ENCODE results near the gene RAB43.

The RAB43 gene

DNA sequence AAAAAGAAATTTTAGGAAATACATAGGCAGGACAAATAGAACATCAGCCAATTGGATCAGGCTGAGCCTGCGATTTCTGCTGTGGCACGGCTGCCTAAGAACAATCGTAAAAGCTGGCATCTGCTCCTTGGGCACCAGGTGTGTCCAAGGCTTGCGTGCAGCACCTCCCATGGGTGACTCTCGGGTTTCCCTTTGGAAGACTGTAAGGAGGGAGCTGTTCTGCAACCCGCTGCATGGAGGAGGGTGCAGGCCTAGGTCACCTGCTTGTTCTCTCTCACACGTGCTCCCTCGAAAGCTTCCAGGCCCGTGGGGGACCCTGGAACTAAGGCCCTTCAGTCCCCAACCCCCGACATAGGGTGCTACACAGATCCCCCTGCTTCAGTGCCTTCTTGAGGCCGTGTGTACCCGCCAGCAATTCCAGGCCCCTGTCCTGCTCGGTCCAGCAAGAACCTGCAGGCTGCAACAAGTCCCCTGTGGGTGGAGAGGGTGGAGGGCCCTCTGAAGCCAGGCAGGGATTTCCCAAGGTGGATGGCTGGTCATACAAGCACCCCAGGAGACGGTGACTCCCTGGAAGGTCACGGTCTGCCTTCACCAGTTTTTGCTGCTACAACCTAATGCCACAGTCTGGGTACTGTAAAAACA is 57.6 kb downstream of the RAB43 start:
- Mint-ChIP-seq H3K27ac (no peak overlapping the region), H3K36me3 (ENCODE audit: low read depth) (no peaks in the 10 kb centered on the region), H3K9me3 (peaks cover 5% of the 10 kb centered on the region), H3K4me1 (ENCODE audit: low read depth) (peaks cover 3% of the 10 kb centered on the region), H3K27me3 (ENCODE audit: low read depth) (peaks cover 4% of the 10 kb centered on the region), H3K4me3 (no peak overlapping the region)

DNA sequence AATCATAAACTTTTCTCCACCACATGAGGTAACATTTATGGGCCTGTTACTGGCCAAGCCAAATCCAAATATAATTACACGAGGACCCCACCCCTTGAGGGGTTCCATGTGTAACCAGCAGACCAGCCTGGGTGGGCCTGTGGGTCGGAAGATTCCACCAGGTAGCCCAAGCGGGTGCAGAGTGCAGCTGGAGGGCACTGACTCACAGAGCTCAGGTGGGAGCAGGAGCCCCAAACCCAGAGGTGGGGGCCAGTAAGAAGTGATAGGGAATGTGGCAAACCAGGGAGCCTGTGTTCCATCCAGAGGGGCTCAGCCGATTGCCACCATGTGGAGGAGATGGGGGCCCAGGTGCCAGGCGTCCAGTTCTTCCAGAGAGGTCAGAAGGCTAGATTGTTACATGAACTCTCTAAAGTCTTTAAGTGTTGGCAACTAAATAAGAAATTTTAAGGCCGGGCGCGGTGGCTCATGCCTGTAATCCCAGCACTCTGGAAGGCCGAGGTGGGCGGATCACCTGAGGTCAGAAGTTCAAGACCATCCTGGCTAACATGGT is 58.4 kb downstream of the RAB43 start:
- no peak overlapping the region for H3K4me3 Mint-ChIP-seq
- H3K9me3 Mint-ChIP-seq: peaks cover 5% of the 10 kb centered on the region
- peaks cover 3% of the 10 kb centered on the region for H3K4me1 Mint-ChIP-seq (ENCODE audit: low read depth)
- no peaks in the 10 kb centered on the region for H3K36me3 Mint-ChIP-seq (ENCODE audit: low read depth)
- H3K27me3 Mint-ChIP-seq (ENCODE audit: low read depth): peaks cover 4% of the 10 kb centered on the region
- no peak overlapping the region for H3K27ac Mint-ChIP-seq

DNA sequence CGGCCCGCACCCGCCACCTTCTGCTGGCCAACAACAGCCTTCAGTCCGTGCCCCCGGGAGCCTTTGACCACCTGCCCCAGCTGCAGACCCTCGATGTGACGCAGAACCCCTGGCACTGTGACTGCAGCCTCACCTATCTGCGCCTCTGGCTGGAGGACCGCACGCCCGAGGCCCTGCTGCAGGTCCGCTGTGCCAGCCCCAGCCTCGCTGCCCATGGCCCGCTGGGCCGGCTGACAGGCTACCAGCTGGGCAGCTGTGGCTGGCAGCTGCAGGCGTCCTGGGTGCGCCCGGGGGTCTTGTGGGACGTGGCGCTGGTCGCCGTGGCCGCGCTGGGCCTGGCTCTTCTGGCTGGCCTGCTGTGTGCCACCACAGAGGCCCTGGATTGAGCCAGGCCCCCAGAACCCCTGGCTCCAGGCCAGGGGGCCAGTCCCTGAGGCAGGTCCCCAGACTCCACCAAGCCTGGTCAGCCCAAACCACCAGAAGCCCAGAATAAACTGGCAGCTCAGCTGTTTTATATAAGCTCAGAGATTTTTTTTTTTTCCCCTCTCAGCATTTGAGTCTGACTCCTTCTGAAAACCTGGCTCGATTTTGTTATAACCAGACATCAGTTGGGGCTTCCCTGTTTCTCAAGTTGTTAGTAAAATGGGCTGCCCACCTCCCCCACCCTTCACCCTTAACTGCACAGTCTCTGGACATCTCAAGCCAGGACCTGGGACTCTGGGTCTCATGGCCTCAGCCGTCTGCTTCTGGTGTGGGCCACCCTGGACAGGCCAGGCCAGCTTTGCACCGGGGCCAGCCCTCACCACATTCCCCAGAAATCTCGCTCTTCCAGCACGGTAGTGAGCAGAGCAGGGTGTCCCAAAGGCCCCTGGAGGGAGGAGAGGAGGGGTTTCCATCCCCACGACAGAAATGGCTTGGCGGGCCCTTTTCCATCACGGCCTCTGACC is 59.4 kb downstream of the RAB43 start:
- H3K4me3 Mint-ChIP-seq: no peak overlapping the region
- H3K36me3 Mint-ChIP-seq (ENCODE audit: low read depth): no peaks in the 10 kb centered on the region
- no peak overlapping the region for H3K27ac Mint-ChIP-seq
- no peaks in the 10 kb centered on the region for H3K9me3 Mint-ChIP-seq
- peaks cover 6% of the 10 kb centered on the region for H3K27me3 Mint-ChIP-seq (ENCODE audit: low read depth)
- H3K4me1 Mint-ChIP-seq (ENCODE audit: low read depth): peaks cover 2% of the 10 kb centered on the region

DNA sequence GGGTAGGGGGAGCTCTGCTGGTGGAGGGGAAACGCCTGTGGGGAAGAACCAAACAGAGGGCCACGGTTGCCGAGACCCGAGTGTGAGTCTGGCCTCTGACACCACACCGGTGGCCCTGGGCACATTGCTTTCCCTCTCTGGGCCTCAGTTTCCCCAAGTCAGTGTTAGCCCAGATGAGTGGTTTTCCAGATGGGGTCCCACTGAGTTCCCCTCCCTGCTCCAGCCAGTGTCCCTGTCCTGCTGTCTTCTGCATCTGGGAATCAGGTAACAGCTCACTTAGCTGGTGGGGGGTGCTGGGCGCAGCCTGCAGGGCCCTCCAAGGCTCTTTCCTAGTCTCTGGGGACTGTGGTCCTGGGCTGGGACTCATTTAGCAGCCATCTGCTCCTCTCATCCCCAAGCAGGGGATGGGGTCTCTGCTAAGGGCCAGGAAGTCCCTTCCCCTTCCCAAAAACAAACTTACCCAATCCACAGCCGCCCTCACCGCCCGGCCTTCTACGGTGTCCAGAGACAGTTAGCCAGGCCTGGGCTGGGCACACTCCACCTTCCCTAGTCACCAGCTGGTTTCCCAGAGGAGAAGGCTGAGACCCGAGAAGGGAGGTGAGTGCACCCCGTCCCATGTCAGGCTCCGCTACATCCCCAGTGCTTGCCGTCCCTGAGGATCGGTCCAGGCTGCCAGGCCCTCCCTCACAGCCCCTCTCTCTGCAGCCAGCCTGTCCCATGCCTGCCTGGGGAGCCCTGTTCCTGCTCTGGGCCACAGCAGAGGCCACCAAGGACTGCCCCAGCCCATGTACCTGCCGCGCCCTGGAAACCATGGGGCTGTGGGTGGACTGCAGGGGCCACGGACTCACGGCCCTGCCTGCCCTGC is 60.3 kb downstream of the RAB43 start:
- no peak overlapping the region for H3K27ac Mint-ChIP-seq
- H3K4me3 Mint-ChIP-seq: no peak overlapping the region
- H3K4me1 Mint-ChIP-seq (ENCODE audit: low read depth): peaks cover 3% of the 10 kb centered on the region
- no peaks in the 10 kb centered on the region for H3K36me3 Mint-ChIP-seq (ENCODE audit: low read depth)
- H3K9me3 Mint-ChIP-seq: no peaks in the 10 kb centered on the region
- H3K27me3 Mint-ChIP-seq (ENCODE audit: low read depth): peaks cover 13% of the 10 kb centered on the region

DNA sequence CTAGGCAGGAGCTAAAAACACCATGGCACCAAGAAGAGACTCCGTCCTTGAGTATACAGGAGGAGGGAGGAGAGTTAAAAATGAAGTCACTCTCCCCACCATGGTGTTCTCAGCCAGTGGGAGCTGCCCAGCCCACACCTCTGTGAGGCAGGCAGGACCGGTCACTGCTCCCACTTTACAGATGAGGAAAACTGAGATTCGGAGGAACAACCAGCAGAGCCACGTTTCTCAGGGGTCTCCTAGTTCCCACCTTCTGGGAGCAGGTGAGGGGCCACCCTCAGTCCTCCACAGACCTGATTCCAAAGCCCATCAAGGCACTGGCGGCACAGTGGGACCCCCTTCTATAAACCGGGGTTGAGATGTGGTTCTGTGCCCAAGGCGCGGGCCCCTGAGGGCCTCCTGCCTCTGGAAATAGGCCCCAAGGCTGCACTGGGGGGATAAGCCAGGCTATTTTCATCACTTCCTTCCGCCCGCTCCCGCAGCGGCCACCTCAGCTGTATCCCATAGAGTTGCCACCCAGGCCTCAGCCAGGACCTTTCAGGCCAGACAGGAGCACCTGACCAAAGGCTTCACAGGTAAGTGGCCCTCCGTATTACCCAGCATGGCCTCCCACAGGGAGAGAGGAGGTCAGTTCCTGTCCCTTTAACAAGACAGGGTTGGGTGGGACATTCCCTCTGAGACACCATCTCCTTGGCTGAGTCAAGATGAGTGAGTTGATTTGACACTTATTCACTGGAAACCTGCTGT is 61.2 kb downstream of the RAB43 start, which contains the start of gene GP9:
Gene GP9, plus strand, starts transcription at position 504 of the 747 bp plus-strand sequence. CDS start 961 bp downstream, outside the sequence.
- Mint-ChIP-seq H3K36me3 (ENCODE audit: low read depth) (no peaks in the 10 kb centered on the region), H3K27ac (no peak within 1 kb of the TSS), H3K27me3 (ENCODE audit: low read depth) (peaks cover 13% of the 10 kb centered on the region), H3K4me1 (ENCODE audit: low read depth) (peaks cover 3% of the 10 kb centered on the region), H3K9me3 (no peaks in the 10 kb centered on the region), H3K4me3 (no peak within 1 kb of the TSS)

DNA sequence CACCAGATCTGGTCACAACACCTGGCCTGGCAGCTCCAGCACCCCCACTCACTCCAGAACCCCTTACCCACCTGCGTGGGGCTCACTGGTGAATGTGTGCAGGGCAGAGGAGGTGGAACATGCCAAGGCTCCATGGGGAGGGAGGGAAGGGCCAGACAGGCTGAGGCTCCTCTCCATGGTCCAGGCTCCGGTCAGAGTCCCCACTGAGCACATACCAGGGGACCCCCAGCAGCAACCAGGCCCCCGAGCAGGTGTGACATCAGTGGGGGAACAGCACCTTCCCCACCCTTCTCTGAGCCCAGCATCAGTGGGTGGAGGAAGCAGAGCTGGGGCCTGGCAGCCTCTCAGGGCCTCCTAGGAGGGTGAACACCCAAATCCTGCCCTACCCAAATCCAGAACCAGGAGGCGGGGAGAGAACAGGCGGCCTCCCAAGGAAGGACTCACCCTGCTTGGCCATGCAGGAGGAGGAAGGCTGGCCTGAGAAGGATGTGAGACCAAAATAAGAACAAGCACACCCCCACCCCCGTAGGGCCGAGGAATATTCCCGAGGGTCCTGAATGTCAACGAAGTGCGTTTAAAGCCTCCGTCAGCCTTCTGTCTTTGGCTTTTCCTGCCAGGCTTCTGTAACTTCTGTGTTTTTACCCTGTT is 62.2 kb downstream of the RAB43 start:
- H3K36me3 Mint-ChIP-seq (ENCODE audit: low read depth): no peaks in the 10 kb centered on the region
- H3K9me3 Mint-ChIP-seq: no peaks in the 10 kb centered on the region
- H3K27me3 Mint-ChIP-seq (ENCODE audit: low read depth): peaks cover 13% of the 10 kb centered on the region
- no peak overlapping the region for H3K27ac Mint-ChIP-seq
- H3K4me3 Mint-ChIP-seq: no peak overlapping the region
- H3K4me1 Mint-ChIP-seq (ENCODE audit: low read depth): peaks cover 3% of the 10 kb centered on the region

DNA sequence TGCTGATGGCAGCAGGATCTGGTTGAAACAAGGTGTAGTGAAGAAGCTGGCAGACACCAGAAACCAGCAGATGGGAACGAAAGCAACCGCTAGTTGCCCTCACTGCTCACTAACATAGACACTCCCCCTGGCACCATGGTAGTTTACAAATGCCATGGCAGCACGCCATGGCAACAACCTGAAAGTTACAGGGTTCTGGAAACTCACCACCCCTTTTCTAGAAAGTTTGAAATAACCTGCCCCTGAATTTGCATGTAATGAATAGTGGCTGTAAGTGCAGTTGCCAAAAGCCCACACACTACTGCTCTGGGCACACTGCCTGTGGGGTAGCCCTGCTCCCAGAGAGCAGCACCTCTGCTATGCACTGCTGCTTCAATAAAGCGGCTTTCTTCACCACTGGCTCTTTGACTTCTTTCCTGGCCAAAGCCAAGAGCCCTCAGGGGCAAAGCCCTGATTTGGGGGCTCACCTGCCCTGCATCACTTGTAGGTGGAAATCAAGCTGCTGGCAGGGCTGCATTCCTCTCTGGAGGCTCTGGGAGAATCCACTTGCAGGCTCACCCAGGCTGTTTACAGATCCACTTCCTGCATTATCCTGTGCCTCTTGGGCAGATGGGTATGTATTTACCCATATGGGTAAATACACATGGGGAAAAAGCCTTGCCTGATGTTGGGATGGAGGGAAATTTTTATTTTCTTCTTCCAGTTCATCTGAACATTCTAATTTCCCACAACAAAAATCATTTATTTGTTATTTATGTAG is 63.0 kb downstream of the RAB43 start:
- Mint-ChIP-seq H3K27ac (no peak overlapping the region), H3K4me3 (no peak overlapping the region), H3K9me3 (no peaks in the 10 kb centered on the region), H3K36me3 (ENCODE audit: low read depth) (no peaks in the 10 kb centered on the region), H3K4me1 (ENCODE audit: low read depth) (peaks cover 4% of the 10 kb centered on the region), H3K27me3 (ENCODE audit: low read depth) (peaks cover 13% of the 10 kb centered on the region)

DNA sequence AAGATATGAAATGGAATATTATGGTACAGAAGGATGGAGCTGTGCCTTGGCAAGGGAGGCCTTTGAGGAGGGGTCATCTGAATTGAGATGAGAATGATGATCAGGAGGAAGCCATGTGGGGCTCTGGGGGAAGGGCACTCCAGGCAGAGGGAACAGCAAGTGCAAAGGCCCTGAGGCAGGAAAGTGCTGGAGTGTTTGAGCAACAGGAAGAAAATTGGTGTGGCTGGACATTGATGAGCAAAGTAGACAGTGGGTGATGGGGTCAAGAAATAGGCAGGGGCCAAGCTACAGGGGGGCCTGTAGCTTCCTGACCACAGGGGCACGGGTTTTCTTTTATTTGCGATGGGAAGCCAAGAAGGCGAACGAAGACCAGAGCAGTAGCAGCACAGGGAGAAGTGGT is 64.4 kb downstream of the RAB43 start:
- Mint-ChIP-seq H3K9me3 (no peaks in the 10 kb centered on the region), H3K4me1 (ENCODE audit: low read depth) (peaks cover 9% of the 10 kb centered on the region), H3K27me3 (ENCODE audit: low read depth) (peaks cover 13% of the 10 kb centered on the region), H3K27ac (no peak overlapping the region), H3K36me3 (ENCODE audit: low read depth) (no peaks in the 10 kb centered on the region), H3K4me3 (no peak overlapping the region)

DNA sequence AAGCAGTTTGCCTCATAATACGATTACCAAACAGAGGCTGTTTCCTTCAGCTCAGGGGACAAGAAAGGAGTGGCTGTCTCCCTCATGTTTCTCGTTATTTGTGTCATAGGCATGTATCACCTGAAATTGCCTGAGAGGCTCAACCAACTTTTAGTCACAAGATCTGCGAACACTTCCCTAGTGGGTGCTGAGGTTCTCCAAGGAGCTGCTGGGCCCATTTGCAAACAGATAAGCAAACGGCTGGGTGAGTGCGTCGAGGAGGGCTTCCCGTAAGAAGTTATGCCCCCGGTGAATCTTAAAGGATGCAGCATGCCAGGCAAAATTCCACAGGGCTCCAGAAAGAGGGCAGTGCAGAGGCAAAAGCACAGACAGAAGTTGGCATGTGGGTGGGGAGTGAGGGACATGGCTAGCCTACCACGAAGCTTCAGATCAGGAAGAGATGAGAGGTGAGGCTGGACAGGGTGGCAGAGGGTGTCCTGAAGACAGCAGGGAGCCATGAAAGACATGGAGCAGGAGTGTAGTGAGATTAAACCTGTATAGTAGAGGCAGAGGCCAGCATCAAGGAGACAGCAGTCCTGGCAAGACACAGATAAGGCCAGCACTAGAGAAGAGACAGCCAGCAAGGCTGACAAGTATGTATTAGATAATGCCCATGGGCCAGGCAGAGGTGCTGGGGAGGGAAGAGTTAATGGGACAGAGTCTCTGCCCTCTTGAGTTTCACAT is 65.0 kb downstream of the RAB43 start:
- peaks cover 13% of the 10 kb centered on the region for H3K27me3 Mint-ChIP-seq (ENCODE audit: low read depth)
- H3K27ac Mint-ChIP-seq: no peak overlapping the region
- H3K4me3 Mint-ChIP-seq: no peak overlapping the region
- no peaks in the 10 kb centered on the region for H3K9me3 Mint-ChIP-seq
- H3K4me1 Mint-ChIP-seq (ENCODE audit: low read depth): peaks cover 9% of the 10 kb centered on the region
- H3K36me3 Mint-ChIP-seq (ENCODE audit: low read depth): no peaks in the 10 kb centered on the region

DNA sequence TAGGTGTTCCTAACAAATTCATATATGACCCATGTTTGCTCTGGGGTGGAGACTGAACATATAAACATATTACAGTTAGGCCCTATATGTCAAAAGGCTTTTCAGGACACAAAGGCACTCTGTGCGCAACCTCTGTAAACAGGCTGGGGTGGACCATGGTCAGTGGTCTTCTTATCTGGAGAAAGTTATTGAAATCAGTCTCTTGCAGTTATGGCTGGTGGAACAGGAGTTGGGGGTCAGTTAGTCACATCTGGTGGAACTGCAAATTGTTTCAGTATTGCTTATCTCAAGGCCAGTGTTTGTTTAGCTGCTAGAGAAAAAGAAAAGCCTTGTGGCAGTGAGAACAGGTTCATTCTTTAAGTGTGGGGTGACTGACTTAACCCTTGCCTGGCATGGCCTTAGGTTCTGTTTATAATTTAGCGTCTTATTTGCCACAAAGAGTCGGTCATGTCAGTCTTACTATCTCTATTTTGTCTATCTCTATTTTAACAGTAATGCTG is 66.9 kb downstream of the RAB43 start:
- H3K27ac Mint-ChIP-seq: no peak overlapping the region
- H3K9me3 Mint-ChIP-seq: no peaks in the 10 kb centered on the region
- H3K27me3 Mint-ChIP-seq (ENCODE audit: low read depth): peaks cover 13% of the 10 kb centered on the region
- H3K4me1 Mint-ChIP-seq (ENCODE audit: low read depth): peaks cover 9% of the 10 kb centered on the region
- no peaks in the 10 kb centered on the region for H3K36me3 Mint-ChIP-seq (ENCODE audit: low read depth)
- H3K4me3 Mint-ChIP-seq: no peak overlapping the region

DNA sequence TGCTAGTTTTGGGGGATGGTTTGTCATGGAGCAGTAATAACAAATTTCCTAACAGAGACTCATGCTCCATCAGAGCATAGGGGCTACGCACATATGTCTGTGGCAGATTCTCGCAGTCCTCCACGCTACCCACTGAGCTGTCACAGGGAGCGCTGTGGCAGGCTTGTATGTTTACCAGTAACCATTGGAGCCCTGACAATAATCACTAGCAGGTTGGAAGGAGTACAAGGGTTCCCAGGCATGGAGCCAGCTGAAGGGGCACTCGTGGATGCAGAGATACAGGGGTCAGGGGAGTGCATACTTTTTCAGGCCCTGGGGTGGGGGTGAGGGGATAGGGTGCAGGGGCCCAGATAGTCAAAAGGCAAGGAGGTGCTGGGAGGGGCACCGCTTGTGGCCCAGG is 68.9 kb downstream of the RAB43 start:
- Mint-ChIP-seq H3K9me3 (peaks cover 7% of the 10 kb centered on the region), H3K27ac (no peak overlapping the region), H3K4me3 (no peak overlapping the region), H3K27me3 (ENCODE audit: low read depth) (peaks cover 23% of the 10 kb centered on the region), H3K4me1 (ENCODE audit: low read depth) (peaks cover 9% of the 10 kb centered on the region), H3K36me3 (ENCODE audit: low read depth) (peaks cover 6% of the 10 kb centered on the region)

DNA sequence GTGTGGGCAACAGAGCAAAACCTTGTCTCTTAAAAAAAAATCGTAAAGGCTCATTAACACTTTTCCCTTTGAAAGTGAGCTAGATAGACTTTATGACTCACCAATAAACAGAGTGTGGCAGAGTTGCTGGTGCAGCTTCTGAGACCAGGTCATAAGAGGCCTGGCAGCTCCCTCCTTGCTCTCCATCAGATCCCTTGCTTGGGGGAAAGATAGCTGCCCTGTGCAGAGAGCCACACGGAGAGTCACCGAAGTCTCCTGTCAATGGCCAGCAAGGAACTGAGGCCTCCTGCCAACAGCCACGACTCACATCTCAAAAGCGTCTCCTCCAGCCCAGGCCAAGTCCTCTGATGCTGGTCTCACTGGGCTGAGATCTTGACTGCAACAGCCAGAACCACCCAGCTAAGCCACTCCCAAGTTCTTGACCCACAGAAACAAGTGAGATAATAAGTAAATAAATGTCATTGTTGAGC is 69.7 kb downstream of the RAB43 start:
- Mint-ChIP-seq H3K4me1 (ENCODE audit: low read depth) (peaks cover 6% of the 10 kb centered on the region), H3K4me3 (no peak overlapping the region), H3K9me3 (peaks cover 7% of the 10 kb centered on the region), H3K27me3 (ENCODE audit: low read depth) (peaks cover 15% of the 10 kb centered on the region), H3K36me3 (ENCODE audit: low read depth) (peaks cover 6% of the 10 kb centered on the region), H3K27ac (no peak overlapping the region)
